Skeletal muscle tissue (tissue), 4 donors: ENCODE measurements around the gene ARL2. TPM values are rescaled to one million over a fixed set of nuclear protein-coding genes. Genes with fewer than 3 reads are reported as not detected.

ENCODE experiments used
- H3K27ac ChIP-seq: one replicate; pipeline ENCODE4 v1.7.0; 2013; ENCODE audit warnings: mild to moderate bottlenecking, low read depth, low read length, inconsistent platforms
- H3K27me3 ChIP-seq, 3 donors: one replicate each; pipeline ENCODE4 v1.7.0; 2013; ENCODE audit warnings: low read length in 3 of 3; ENCODE audit not compliant: control insufficient read depth in 3 of 3, insufficient read depth in 3 of 3
- H3K36me3 ChIP-seq, 3 donors: one replicate each; pipeline ENCODE4 v1.7.0; 2013; ENCODE audit warnings: low read length in 3 of 3; ENCODE audit not compliant: control insufficient read depth in 3 of 3, insufficient read depth in 3 of 3
- H3K4me1 ChIP-seq, 3 donors: one replicate each; pipeline ENCODE4 v1.7.0; 2013; ENCODE audit warnings: low read length in 3 of 3, mild to moderate bottlenecking in 3 of 3; ENCODE audit not compliant: control insufficient read depth in 3 of 3, insufficient read depth in 3 of 3
- H3K4me3 ChIP-seq, 3 donors: one replicate each; pipeline ENCODE4 v1.7.0; 2013; ENCODE audit warnings: low read length in 3 of 3
- H3K9ac ChIP-seq, 3 donors: one replicate each; pipeline ENCODE4 v1.7.0; 2013; ENCODE audit warnings: low read length in 3 of 3, mild to moderate bottlenecking in 3 of 3, moderate library complexity in 2 of 3, low read depth in 1 of 3
- H3K9me3 ChIP-seq, 3 donors: one replicate each; pipeline ENCODE4 v1.7.0; 2013; ENCODE audit warnings: low read length in 3 of 3; ENCODE audit not compliant: control insufficient read depth in 3 of 3
- total RNA-seq: library from RNA; depleted of rRNA; stranded (reverse); fragments of >200 nt; gene quantifications from one replicate; pipeline ENCODE4 v1.2.3, GENCODE V29; 2014
- donor health status: Osteomylitis.

The ARL2 gene
- total RNA-seq, 1 donor from 2014 or later: 53.2 TPM

- Histone ChIP-seq H3K9me3 (no peaks in the 10 kb centered on the region), H3K9ac (peak within 1 kb of the TSS; percentile 77 to 87 (median 81)), H3K4me1 (peaks cover 12 to 24% (median 18%) of the 10 kb centered on the region in 3 donors), H3K27ac (peak within 1 kb of the TSS; percentile 90), H3K4me3 (peak within 1 kb of the TSS; percentile 76 to 85 (median 82)), H3K27me3 (no peaks in the 10 kb centered on the region), H3K36me3 (peaks cover 31 to 33% (median 32%) of the 10 kb centered on the region in 3 donors)
Measured at GRCh38 chr11:65040847-65041622, 27.1 kb downstream of the ARL2 start, which contains the start of gene SAC3D1. Gene SAC3D1 (plus strand): TSS chr11:65041210. CDS start chr11:65041293, 83 bp downstream.

GRCh38 chr11:65042891-65043290 is 28.9 kb downstream of the ARL2 start:
- peaks cover 15 to 24% (median 18%) of the 10 kb centered on the region in 3 donors for H3K4me1 ChIP-seq
- no peak overlapping the region for H3K4me3 ChIP-seq
- H3K27me3 ChIP-seq: no peaks in the 10 kb centered on the region
- H3K9ac ChIP-seq: no peak overlapping the region
- no peak overlapping the region for H3K27ac ChIP-seq
- H3K36me3 ChIP-seq: peaks cover 25 to 28% (median 26%) of the 10 kb centered on the region in 3 donors
- no peaks in the 10 kb centered on the region for H3K9me3 ChIP-seq

- H3K36me3 ChIP-seq: peaks cover 17 to 19% (median 19%) of the 10 kb centered on the region in 3 donors
- H3K27ac ChIP-seq: no peak overlapping the region
- H3K9me3 ChIP-seq: no peaks in the 10 kb centered on the region
- H3K4me3 ChIP-seq: no peak overlapping the region
- H3K27me3 ChIP-seq: peaks cover 0 to 5% (median 0%) of the 10 kb centered on the region in 3 donors
- peaks cover 19 to 27% (median 23%) of the 10 kb centered on the region in 3 donors for H3K4me1 ChIP-seq
- no peak overlapping the region for H3K9ac ChIP-seq
Measured at GRCh38 chr11:65043881-65044501, 30.0 kb downstream of the ARL2 start.

GRCh38 chr11:65045061-65045460 is 31.1 kb downstream of the ARL2 start:
- Histone ChIP-seq H3K4me1 (peaks cover 19 to 21% (median 20%) of the 10 kb centered on the region in 3 donors), H3K27ac (no peak overlapping the region), H3K27me3 (peaks cover 0 to 5% (median 0%) of the 10 kb centered on the region in 3 donors), H3K9ac (no peak overlapping the region), H3K4me3 (no peak overlapping the region), H3K36me3 (peaks cover 13 to 19% (median 16%) of the 10 kb centered on the region in 3 donors), H3K9me3 (no peaks in the 10 kb centered on the region)

GRCh38 chr11:65045728-65046127 is 31.8 kb downstream of the ARL2 start:
- Histone ChIP-seq H3K9ac (no peak overlapping the region), H3K9me3 (no peaks in the 10 kb centered on the region), H3K27me3 (peaks cover 0 to 5% (median 0%) of the 10 kb centered on the region in 3 donors), H3K4me1 (peaks cover 14 to 19% (median 15%) of the 10 kb centered on the region in 3 donors), H3K4me3 (no peak overlapping the region), H3K27ac (no peak overlapping the region), H3K36me3 (peaks cover 13 to 19% (median 16%) of the 10 kb centered on the region in 3 donors)

GRCh38 chr11:65047581-65048422 is 33.8 kb downstream of the ARL2 start:
- Histone ChIP-seq H3K27me3 (peaks cover 0 to 9% (median 2%) of the 10 kb centered on the region in 3 donors), H3K4me1 (peaks cover 7 to 16% (median 11%) of the 10 kb centered on the region in 3 donors), H3K9me3 (no peaks in the 10 kb centered on the region), H3K27ac (no peak overlapping the region), H3K9ac (peak overlapping the region; percentile 45 to 68 (median 59)), H3K36me3 (peaks cover 13 to 19% (median 16%) of the 10 kb centered on the region in 3 donors), H3K4me3 (peak overlapping the region; percentile 57 to 68 (median 58))

GRCh38 chr11:65051398-65051858 is 37.5 kb downstream of the ARL2 start:
- Histone ChIP-seq H3K27me3 (peaks cover 0 to 12% (median 8%) of the 10 kb centered on the region in 3 donors), H3K4me3 (no peak overlapping the region), H3K9me3 (no peaks in the 10 kb centered on the region), H3K9ac (no peak overlapping the region), H3K27ac (no peak overlapping the region), H3K4me1 (peaks cover 3 to 7% (median 6%) of the 10 kb centered on the region in 3 donors), H3K36me3 (peaks cover 0 to under 1% (median 0%) of the 10 kb centered on the region in 3 donors)

- Histone ChIP-seq H3K36me3 (no peaks in the 10 kb centered on the region), H3K27ac (no peak overlapping the region), H3K4me3 (no peak overlapping the region), H3K27me3 (peaks cover 0 to 8% (median 8%) of the 10 kb centered on the region in 3 donors), H3K9ac (no peak overlapping the region), H3K9me3 (no peaks in the 10 kb centered on the region), H3K4me1 (no peaks in the 10 kb centered on the region)
Measured at GRCh38 chr11:65053827-65054508, 40.0 kb downstream of the ARL2 start.

GRCh38 chr11:65055538-65055937 is 41.6 kb downstream of the ARL2 start:
- no peak overlapping the region for H3K4me3 ChIP-seq
- no peak overlapping the region for H3K27ac ChIP-seq
- H3K4me1 ChIP-seq: no peaks in the 10 kb centered on the region
- no peak overlapping the region for H3K9ac ChIP-seq
- no peaks in the 10 kb centered on the region for H3K36me3 ChIP-seq
- H3K9me3 ChIP-seq: no peaks in the 10 kb centered on the region
- H3K27me3 ChIP-seq: peaks cover 0 to 8% (median 8%) of the 10 kb centered on the region in 3 donors
